Endothelial cell of umbilical vein (primary cell): ENCODE results near the gene EPHA8. TPM values are rescaled to one million over a fixed set of nuclear protein-coding genes. Genes with fewer than 3 reads are reported as not detected.

ENCODE experiments used
- BruUV-seq: library from RNA; stranded (reverse); fragments of 400-500 nt; replicated peaks from 2 replicates; lab custom pipeline; 2021; lab: Mats Ljungman, UMichigan
- CTCF ChIA-PET: fragments of 300-600, 350-600 bp; sonication (Branson Sonifier 250); formaldehyde crosslinking; loops from one replicate; lab custom pipeline; 2021; ENCODE audit warnings: antibody characterized with exemption, inconsistent platforms; lab: Charles Lee
- POLR2A ChIA-PET: fragments of 300-600, 350-600 bp; sonication (Branson Sonifier 250); formaldehyde crosslinking; loops from one replicate; lab custom pipeline; 2021; ENCODE audit warnings: antibody characterized with exemption, inconsistent platforms; lab: Charles Lee
- DNase-seq: peaks from one replicate; pipeline ENCODE4 v3.0.0-alpha.2; 2011; ENCODE audit warnings: low read depth, low spot score
- FAIRE-seq: peaks from 2 replicates; lab custom pipeline; 2011; peaks lifted over from hg19 to GRCh38; lab: Jason Lieb, UNC
- H2AFZ ChIP-seq: 2 replicates; pipeline ENCODE4 v1.6.0; 2012; ENCODE audit warnings: low read depth, low read length, control low read depth, inconsistent platforms
- H3K27ac ChIP-seq: 2 replicates; pipeline ENCODE4 v1.5.1; 2011; ENCODE audit warnings: low read depth, mild to moderate bottlenecking, control low read depth, low read length, moderate library complexity; ENCODE audit not compliant: insufficient read depth
- H3K27me3 ChIP-seq, 2 experiments: 2 replicates each; pipeline versions ENCODE4 v1.6.0 to v1.6.1; 2011; ENCODE audit warnings: low read length in 2 of 2, mixed read lengths in 1 of 2; ENCODE audit not compliant: control insufficient read depth in 2 of 2, insufficient read depth in 2 of 2
- H3K36me3 ChIP-seq, 2 experiments: 2 replicates in 1 of 2; 3 replicates in 1 of 2; pipeline ENCODE4 v1.5.1; 2011; ENCODE audit warnings: low read length in 2 of 2, mild to moderate bottlenecking in 1 of 2, moderate library complexity in 1 of 2; ENCODE audit not compliant: control insufficient read depth in 2 of 2, insufficient read depth in 2 of 2; ENCODE audit errors: extremely low read depth in 1 of 2
- H3K4me1 ChIP-seq: 3 replicates; pipeline ENCODE4 v1.5.1; 2011; ENCODE audit warnings: mild to moderate bottlenecking, low read length; ENCODE audit not compliant: control insufficient read depth, insufficient read depth; ENCODE audit errors: extremely low read depth
- H3K4me2 ChIP-seq: 2 replicates; pipeline ENCODE4 v1.6.1; 2011; ENCODE audit warnings: low read length, control low read depth, mixed read lengths; ENCODE audit not compliant: insufficient read depth
- H3K4me3 ChIP-seq, 3 experiments: fragments of 200-600 bp in 1 of 3; sonication (generic), shearing (Covaris generic) in 1 of 3; replicated peaks in 1 of 3; 2 replicates each; pipeline ENCODE4 v1.5.1; 2011 to 2016; ENCODE audit warnings: control low read depth in 3 of 3, low read length in 3 of 3, mild to moderate bottlenecking in 2 of 3, inconsistent platforms in 1 of 3, low read depth in 1 of 3, moderate library complexity in 1 of 3; ENCODE audit not compliant: insufficient read depth in 1 of 3
- H3K79me2 ChIP-seq: 2 replicates; pipeline ENCODE4 v1.6.0; 2012; ENCODE audit warnings: low read length, inconsistent platforms; ENCODE audit not compliant: control insufficient read depth, insufficient read depth
- H3K9ac ChIP-seq: replicated peaks from 2 replicates; pipeline ENCODE3; 2011; ENCODE audit warnings: low read length, control low read depth; ENCODE audit not compliant: insufficient read depth; ENCODE audit errors: extremely low read depth
- H3K9me1 ChIP-seq: replicated peaks from 3 replicates; pipeline ENCODE4 v1.6.0; 2011; ENCODE audit warnings: mild to moderate bottlenecking, low read length; ENCODE audit not compliant: control insufficient read depth, insufficient read depth; ENCODE audit errors: extremely low read depth
- H3K9me3 ChIP-seq: replicated peaks from 2 replicates; pipeline ENCODE4 v1.5.1; 2012; ENCODE audit warnings: low read length, inconsistent platforms; ENCODE audit not compliant: control insufficient read depth, insufficient read depth
- H4K20me1 ChIP-seq: replicated peaks from 2 replicates; pipeline ENCODE3; 2011; ENCODE audit warnings: mild to moderate bottlenecking, low read length; ENCODE audit not compliant: control insufficient read depth, insufficient read depth; ENCODE audit errors: extremely low read depth
- FOS ChIP-seq: IDR thresholded peaks from 2 replicates; pipeline ENCODE4 v1.6.1; 2011; ENCODE audit warnings: mild to moderate bottlenecking, low read length, moderate library complexity, borderline replicate concordance; ENCODE audit not compliant: insufficient read depth
- GATA2 ChIP-seq: IDR thresholded peaks from 2 replicates; pipeline ENCODE4 v1.7.0; 2011; ENCODE audit warnings: low read depth, mild to moderate bottlenecking, moderate library complexity, mixed read lengths, low read length; ENCODE audit not compliant: insufficient read length, insufficient read depth
- JUN ChIP-seq: IDR thresholded peaks from 2 replicates; pipeline ENCODE4 v1.6.1; 2011; ENCODE audit warnings: borderline replicate concordance, low read depth; ENCODE audit not compliant: insufficient read length, insufficient read depth
- MYC ChIP-seq: IDR thresholded peaks from one replicate; pipeline ENCODE4 v1.6.1; 2011; ENCODE audit warnings: mild to moderate bottlenecking, low read depth, low read length
- POLR2AphosphoS5 ChIP-seq: IDR thresholded peaks from 2 replicates; pipeline ENCODE4 v1.6.1; 2012; ENCODE audit warnings: low read depth, mild to moderate bottlenecking, control low read depth, low read length, moderate library complexity; ENCODE audit not compliant: insufficient read depth
- dilution Hi-C: fragments of 300-500 bp; cut with MboI; formaldehyde crosslinking; loops from one replicate; pipeline ENCODE4 v1.15.0; 2019; ENCODE audit warnings: low sequenced_read_pairs; ENCODE audit not compliant: extremely low pct_ligation_motif_present
- intact Hi-C: fragments of 100-400 bp; cut with micrococcal nuclease; formaldehyde crosslinking; loops from one replicate; pipeline ENCODE4 v1.10.0; 2022
- polyA plus RNA-seq, 4 experiments: library from polyadenylated mRNA; depleted of rRNA in 3 of 4; stranded (reverse) in 3 of 4; unstranded in 1 of 4; fragments of >200 nt; gene quantifications; 2 replicates each; pipeline versions ENCODE4 v1.2.1 to v1.2.3, GENCODE V29; 2011 to 2012; ENCODE audit warnings: missing spikeins in 1 of 4
- total RNA-seq: library from RNA; stranded (reverse); gene quantifications from 2 replicates; pipeline ENCODE4 v1.2.3, GENCODE V29; 2021
- TF ChIP-seq, protein P1 (sequence below): IDR thresholded peaks from 2 replicates; pipeline ENCODE4 v1.6.1; 2011; ENCODE audit not compliant: insufficient read depth, insufficient read length
- TF ChIP-seq, protein P2 (sequence below), 2 donors: IDR thresholded peaks; 1 replicate in 1 of 2; 2 replicates in 1 of 2; pipeline ENCODE4 v1.5.1; 2011; ENCODE audit warnings: low read length in 2 of 2, mild to moderate bottlenecking in 2 of 2, moderate library complexity in 2 of 2, control low read depth in 1 of 2, inconsistent platforms in 1 of 2, low read depth in 1 of 2; ENCODE audit not compliant: insufficient read depth in 1 of 2; ENCODE audit errors: extremely low read depth in 1 of 2

EPHA8 gene
- total and polyA plus RNA-seq, 2 donors (not counting 3 experiments of a cell fraction or from before 2014, with no cell fraction given), result not detected

GRCh38 chr1:22602060-22602740 is 38.9 kb downstream of the EPHA8 start:
- no TSS peak for BruUV-seq
- intact Hi-C loops (no loop called here), dilution Hi-C loops (no loop called here)
- Histone ChIP-seq H3K27me3 (peaks cover 11 to 14% of the 10 kb centered on the region in 2 experiments), H2AFZ (no peak overlapping the region), H3K9me1 (no peaks in the 10 kb centered on the region), H3K9me3 (no peaks in the 10 kb centered on the region), H3K79me2 (no peaks in the 10 kb centered on the region), H4K20me1 (no peaks in the 10 kb centered on the region), H3K9ac (no peak overlapping the region), H3K4me1 (no peaks in the 10 kb centered on the region), H3K36me3 (no peaks in the 10 kb centered on the region), H3K4me3 (no peak overlapping the region), H3K4me2 (no peak overlapping the region), H3K27ac (no peak overlapping the region)
- ChIA-PET CTCF (no interaction called here), POLR2A (no interaction called here)
- FAIRE-seq, result no peak
- no peak for DNase-seq
- TF ChIP-seq MYC (no peak), GATA2 (no peak), FOS (no peak), JUN (no peak), POLR2AphosphoS5 (no peak)
- TF ChIP-seq, protein P1, sequence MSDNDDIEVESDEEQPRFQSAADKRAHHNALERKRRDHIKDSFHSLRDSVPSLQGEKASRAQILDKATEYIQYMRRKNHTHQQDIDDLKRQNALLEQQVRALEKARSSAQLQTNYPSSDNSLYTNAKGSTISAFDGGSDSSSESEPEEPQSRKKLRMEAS, result no peak
- TF ChIP-seq, protein P2, sequence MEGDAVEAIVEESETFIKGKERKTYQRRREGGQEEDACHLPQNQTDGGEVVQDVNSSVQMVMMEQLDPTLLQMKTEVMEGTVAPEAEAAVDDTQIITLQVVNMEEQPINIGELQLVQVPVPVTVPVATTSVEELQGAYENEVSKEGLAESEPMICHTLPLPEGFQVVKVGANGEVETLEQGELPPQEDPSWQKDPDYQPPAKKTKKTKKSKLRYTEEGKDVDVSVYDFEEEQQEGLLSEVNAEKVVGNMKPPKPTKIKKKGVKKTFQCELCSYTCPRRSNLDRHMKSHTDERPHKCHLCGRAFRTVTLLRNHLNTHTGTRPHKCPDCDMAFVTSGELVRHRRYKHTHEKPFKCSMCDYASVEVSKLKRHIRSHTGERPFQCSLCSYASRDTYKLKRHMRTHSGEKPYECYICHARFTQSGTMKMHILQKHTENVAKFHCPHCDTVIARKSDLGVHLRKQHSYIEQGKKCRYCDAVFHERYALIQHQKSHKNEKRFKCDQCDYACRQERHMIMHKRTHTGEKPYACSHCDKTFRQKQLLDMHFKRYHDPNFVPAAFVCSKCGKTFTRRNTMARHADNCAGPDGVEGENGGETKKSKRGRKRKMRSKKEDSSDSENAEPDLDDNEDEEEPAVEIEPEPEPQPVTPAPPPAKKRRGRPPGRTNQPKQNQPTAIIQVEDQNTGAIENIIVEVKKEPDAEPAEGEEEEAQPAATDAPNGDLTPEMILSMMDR (IDR thresholded peaks at IDR 0.05; ENCODE audit: extremely low read depth in 1 of 2, insufficient read depth in 1 of 2, low read depth in 1 of 2, low read length in 2 of 2), result no peak
